WI38 (cell line): ENCODE results near the gene STIM1.

Source experiments
- H3K4me3 ChIP-seq: 2 replicates; pipeline ENCODE4 v1.5.1; 2011; ENCODE audit warnings: low read depth, mild to moderate bottlenecking, control low read depth, low read length
- TF ChIP-seq, protein P1 (sequence below): IDR thresholded peaks from 2 replicates; pipeline ENCODE4 v1.5.1; 2012; ENCODE audit warnings: low read depth, mild to moderate bottlenecking, control low read depth, low read length

STIM1 gene

DNA sequence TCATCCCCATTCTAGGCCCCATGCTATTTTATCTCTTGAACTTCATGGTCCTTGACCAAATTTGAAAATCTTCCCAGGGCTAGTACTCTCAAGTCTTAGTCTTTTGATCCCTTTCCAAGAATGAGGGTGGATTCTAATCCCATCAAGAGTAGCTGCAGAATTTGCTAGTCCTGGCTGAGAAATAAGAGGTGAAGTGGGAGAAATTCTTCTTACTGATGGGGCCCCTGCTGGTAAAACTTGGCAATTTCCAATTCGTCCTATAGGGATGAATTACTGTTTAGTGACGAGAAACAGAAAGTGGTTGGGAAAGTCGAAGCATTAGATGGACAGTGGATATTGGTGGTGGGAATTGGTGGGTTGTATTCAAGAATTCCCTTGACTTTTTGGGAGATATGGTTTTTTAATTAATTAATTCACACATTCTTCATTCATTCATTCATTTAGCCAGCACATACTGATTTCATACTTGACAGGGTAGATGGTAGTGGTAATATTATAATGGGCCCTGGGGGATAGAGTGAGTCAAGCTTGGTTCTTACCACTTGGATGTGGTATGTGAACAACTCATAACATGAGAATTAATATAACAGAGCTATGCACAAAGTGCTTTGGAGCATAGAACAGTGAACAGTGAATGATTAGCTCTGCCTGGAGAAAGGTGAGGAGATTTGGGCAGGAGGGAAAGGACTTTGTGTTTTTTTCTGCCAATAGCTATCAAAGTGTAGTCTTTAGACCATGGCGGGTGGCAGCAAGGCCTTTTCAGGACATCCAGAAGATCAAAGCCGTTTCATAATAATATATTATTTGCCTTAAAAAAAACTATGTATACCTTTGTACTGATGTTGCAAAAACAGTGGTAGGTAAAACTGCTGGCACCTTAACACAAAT is 103.8 kb downstream of the STIM1 start:
- TF ChIP-seq, protein P1, sequence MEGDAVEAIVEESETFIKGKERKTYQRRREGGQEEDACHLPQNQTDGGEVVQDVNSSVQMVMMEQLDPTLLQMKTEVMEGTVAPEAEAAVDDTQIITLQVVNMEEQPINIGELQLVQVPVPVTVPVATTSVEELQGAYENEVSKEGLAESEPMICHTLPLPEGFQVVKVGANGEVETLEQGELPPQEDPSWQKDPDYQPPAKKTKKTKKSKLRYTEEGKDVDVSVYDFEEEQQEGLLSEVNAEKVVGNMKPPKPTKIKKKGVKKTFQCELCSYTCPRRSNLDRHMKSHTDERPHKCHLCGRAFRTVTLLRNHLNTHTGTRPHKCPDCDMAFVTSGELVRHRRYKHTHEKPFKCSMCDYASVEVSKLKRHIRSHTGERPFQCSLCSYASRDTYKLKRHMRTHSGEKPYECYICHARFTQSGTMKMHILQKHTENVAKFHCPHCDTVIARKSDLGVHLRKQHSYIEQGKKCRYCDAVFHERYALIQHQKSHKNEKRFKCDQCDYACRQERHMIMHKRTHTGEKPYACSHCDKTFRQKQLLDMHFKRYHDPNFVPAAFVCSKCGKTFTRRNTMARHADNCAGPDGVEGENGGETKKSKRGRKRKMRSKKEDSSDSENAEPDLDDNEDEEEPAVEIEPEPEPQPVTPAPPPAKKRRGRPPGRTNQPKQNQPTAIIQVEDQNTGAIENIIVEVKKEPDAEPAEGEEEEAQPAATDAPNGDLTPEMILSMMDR, result no peak
- H3K4me3 ChIP-seq, result no peak overlapping the region

GRCh38 chr11:3959903-3960265 is 104.4 kb downstream of the STIM1 start:
- H3K4me3 ChIP-seq, result no peak overlapping the region
- TF ChIP-seq, protein P1, result no peak

DNA sequence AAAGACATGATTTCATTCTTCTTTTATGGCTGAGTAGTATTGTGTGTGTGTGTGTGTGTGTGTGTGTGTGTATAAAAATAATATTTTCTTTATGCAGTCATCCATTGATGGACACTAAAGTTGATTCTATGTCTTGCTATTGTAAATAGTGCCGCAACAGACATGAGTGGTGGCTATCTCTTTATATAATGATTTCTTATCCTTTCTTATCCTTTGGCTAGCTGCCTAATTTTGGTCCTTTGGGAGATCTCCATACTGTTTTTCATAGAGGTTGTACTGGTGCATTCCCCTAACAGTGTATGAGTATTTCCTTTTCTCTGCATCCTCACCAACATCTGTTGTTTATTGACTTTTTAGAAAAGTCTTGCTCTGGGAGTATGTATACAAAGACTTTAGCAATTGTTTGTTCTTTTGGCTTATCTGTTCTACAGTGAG is 107.0 kb downstream of the STIM1 start:
- TF ChIP-seq, protein P1, result no peak
- no peak overlapping the region for H3K4me3 ChIP-seq

- TF ChIP-seq, protein P1, result no peak
- no peak overlapping the region for H3K4me3 ChIP-seq
Observed at GRCh38 chr11:3964056-3964455, 108.6 kb downstream of the STIM1 start.

DNA sequence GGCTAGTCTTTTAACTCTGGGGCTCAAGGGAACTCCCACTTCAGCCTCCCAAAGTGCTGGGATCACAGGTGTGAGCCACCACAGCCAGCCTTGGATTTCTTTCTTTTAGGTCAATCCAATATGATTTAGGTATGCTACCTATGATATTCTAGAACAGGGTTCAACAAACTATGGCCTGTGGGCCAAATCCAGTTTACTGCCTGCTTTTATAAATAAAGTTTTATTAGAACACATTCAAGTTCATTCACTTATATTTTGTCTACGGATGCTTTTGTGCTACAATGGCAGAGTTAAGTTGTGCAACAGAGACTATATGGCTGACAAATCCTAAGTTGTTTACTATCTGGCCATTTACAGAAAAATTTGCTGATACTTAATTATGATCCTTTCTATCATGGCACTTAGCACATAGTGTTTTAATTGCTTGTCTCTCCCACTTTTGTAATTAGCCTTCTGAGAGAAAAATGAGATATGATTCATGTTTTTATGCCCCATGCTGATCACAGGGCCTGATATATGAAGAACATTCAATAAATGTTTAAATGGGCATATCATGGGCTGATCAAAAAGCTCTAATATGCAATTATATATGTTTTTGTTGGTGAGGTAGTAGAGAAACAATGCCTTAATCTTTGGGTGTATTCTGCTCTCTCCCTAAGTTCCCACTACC is 109.6 kb downstream of the STIM1 start:
- no peak overlapping the region for H3K4me3 ChIP-seq
- TF ChIP-seq, protein P1, result no peak

DNA sequence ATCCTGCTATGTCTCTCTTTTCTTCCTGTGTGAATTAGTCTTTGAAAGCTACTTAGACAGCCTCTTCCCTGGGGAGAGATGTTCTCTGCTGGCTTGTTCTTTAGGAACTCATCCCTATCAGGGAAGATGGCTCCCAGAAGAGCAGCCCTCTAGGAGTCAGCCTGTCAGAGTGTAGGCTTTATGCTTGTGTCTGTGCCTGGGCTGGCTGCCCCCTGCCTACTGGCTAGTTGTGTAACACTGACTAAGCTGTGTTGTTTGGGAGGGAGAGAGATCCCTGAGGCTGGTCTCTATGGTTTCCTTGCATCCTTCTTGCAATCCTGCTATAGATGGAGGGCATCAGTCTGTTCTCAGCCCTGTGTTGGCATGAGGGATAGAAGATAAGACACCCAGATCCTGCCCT is 112.2 kb downstream of the STIM1 start:
- TF ChIP-seq, protein P1, result no peak
- H3K4me3 ChIP-seq, result no peak overlapping the region

DNA sequence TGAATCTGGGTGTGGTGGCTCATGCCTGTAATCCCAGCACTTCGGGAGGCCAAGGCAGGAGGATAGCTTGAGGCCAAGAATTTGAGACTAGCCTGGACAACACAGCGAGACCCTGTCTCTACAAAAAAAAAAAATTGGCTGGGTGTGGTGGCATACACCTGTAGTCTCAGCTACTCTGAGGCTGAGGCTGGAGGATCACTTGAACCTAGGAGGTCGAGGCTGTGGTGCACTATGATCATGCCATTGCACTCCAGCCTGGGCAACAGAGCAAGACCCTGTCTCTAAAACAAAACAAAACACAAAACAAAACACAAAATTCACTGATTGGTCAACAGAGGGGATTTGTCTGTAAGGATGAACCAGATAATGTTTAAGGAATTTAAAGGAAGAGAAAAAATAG is 113.7 kb downstream of the STIM1 start:
- TF ChIP-seq, protein P1, result no peak
- no peak overlapping the region for H3K4me3 ChIP-seq
